Activated T-helper 1 cell treated with anti-CD3 and anti-CD28 coated beads, Interleukin-12 subunit alpha, Interleukin-12 subunit beta, Interleukin-2, Interleukin-4 antibody, amounts not matched to agents 30 ng/mL and 10 ng/mL and 1 ng/mL, durations not matched to agents 14 hours and 24 hours and 36 hours (primary cell): ENCODE data around the gene KRT10. TPM values are rescaled to one million over a fixed set of nuclear protein-coding genes. Genes with fewer than 3 reads are reported as not detected.

Experiments
- DNase-seq: peaks from one replicate; pipeline ENCODE4 v3.0.0; 2021; ENCODE audit warnings: low spot score
- H3K27ac Mint-ChIP-seq: one replicate; pipeline ENCODE4 v1.8.0; 2021; ENCODE audit warnings: mild to moderate bottlenecking, mixed read lengths
- H3K27me3 Mint-ChIP-seq: one replicate; pipeline ENCODE4 v1.8.0; 2022; ENCODE audit warnings: mild to moderate bottlenecking, moderate library complexity, mixed read lengths; ENCODE audit not compliant: insufficient read depth
- H3K36me3 Mint-ChIP-seq: one replicate; pipeline ENCODE4 v1.8.0; 2021; ENCODE audit warnings: low read depth, mixed read lengths
- H3K4me1 Mint-ChIP-seq: one replicate; pipeline ENCODE4 v1.8.0; 2021; ENCODE audit warnings: low read depth, mixed read lengths
- H3K4me3 Mint-ChIP-seq: one replicate; pipeline ENCODE4 v1.8.0; 2021; ENCODE audit warnings: mild to moderate bottlenecking, moderate library complexity, mixed read lengths
- H3K9me3 Mint-ChIP-seq: one replicate; pipeline ENCODE4 v1.8.0; 2021; ENCODE audit warnings: mixed read lengths
- intact Hi-C: fragments of 100-400 bp; cut with micrococcal nuclease; formaldehyde crosslinking; loops from one replicate; pipeline ENCODE4 v1.15.1; 2024
- total RNA-seq: library from RNA; stranded (reverse); gene quantifications from 2 replicates; pipeline ENCODE4 v1.2.3, GENCODE V29; 2022

Gene KRT10
- total RNA-seq, 1 donor from 2014 or later: 28.0 TPM

DNA sequence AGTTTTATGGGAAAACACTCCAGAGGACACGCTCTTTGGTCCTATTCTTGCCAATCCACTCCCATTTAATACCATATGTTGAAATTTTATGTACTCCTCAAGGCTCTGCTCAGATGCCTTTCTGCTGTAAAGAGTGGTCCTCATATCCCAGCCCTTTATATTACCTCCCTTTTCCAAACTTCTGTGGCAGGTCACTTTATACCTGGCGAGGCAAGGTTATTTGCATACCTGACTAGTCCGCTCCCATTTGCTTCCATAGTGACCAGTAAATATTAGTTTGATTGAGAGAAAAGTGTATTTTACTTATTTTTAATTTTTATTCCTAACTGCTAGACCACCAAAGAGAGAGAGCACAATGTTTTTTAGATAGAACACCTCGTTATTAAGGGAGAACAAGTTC lies 27.3 kb upstream of the KRT10 start:
- intact Hi-C loops: no loop called here
- H3K36me3 Mint-ChIP-seq: no peaks in the 10 kb centered on the region
- H3K27me3 Mint-ChIP-seq: peaks cover 37% of the 10 kb centered on the region
- no peaks in the 10 kb centered on the region for H3K4me1 Mint-ChIP-seq
- no peaks in the 10 kb centered on the region for H3K9me3 Mint-ChIP-seq
- no peak overlapping the region for H3K4me3 Mint-ChIP-seq
- no peak overlapping the region for H3K27ac Mint-ChIP-seq
- no peak for DNase-seq

- H3K4me3 Mint-ChIP-seq: no peak overlapping the region
- H3K9me3 Mint-ChIP-seq: no peaks in the 10 kb centered on the region
- H3K27me3 Mint-ChIP-seq: peaks cover 38% of the 10 kb centered on the region
- H3K27ac Mint-ChIP-seq: no peak overlapping the region
- intact Hi-C loops: no loop called here
- no peak for DNase-seq
- no peaks in the 10 kb centered on the region for H3K4me1 Mint-ChIP-seq
- H3K36me3 Mint-ChIP-seq: no peaks in the 10 kb centered on the region
Observed at GRCh38 chr17:40848583-40849235, 26.3 kb upstream of the KRT10 start.

- H3K27me3 Mint-ChIP-seq: peaks cover 24% of the 10 kb centered on the region
- H3K4me1 Mint-ChIP-seq: no peaks in the 10 kb centered on the region
- no peak overlapping the region for H3K4me3 Mint-ChIP-seq
- DNase-seq: no peak
- H3K27ac Mint-ChIP-seq: no peak overlapping the region
- no peaks in the 10 kb centered on the region for H3K36me3 Mint-ChIP-seq
- no peaks in the 10 kb centered on the region for H3K9me3 Mint-ChIP-seq
- intact Hi-C loops: no loop called here
Observed at GRCh38 chr17:40846515-40847144, 24.2 kb upstream of the KRT10 start.

DNA sequence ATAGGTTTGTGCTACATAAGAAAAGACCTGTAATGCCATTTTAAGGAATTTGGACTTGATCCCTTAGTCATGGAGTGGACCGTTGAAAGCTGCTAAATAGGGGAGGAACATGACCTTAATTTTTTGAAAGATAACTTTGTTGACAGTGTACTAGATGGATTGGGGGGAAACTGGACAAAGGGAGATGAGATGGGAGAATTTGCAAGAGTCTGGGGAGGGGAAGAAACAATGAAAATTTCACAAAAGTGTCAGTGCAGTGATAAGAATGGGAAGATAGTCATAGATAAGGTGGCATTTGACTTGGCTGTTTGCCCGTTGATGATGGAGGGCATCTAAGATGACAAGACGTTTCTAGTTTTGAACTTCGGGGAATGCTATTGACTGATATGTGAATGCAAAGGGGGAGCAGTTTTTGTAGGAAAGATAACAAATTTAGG lies 22.3 kb upstream of the KRT10 start:
- Mint-ChIP-seq H3K4me3 (no peak overlapping the region), H3K36me3 (no peaks in the 10 kb centered on the region), H3K27ac (no peak overlapping the region), H3K27me3 (peaks cover 22% of the 10 kb centered on the region), H3K9me3 (no peaks in the 10 kb centered on the region), H3K4me1 (no peaks in the 10 kb centered on the region)
- DNase-seq: no peak
- intact Hi-C loops: no loop called here

- H3K4me1 Mint-ChIP-seq: no peaks in the 10 kb centered on the region
- H3K4me3 Mint-ChIP-seq: no peak overlapping the region
- H3K36me3 Mint-ChIP-seq: no peaks in the 10 kb centered on the region
- intact Hi-C loops: no loop called here
- peaks cover 17% of the 10 kb centered on the region for H3K27me3 Mint-ChIP-seq
- no peak overlapping the region for H3K27ac Mint-ChIP-seq
- DNase-seq: no peak
- H3K9me3 Mint-ChIP-seq: no peaks in the 10 kb centered on the region
Observed at GRCh38 chr17:40843242-40843641, 20.8 kb upstream of the KRT10 start.

DNA sequence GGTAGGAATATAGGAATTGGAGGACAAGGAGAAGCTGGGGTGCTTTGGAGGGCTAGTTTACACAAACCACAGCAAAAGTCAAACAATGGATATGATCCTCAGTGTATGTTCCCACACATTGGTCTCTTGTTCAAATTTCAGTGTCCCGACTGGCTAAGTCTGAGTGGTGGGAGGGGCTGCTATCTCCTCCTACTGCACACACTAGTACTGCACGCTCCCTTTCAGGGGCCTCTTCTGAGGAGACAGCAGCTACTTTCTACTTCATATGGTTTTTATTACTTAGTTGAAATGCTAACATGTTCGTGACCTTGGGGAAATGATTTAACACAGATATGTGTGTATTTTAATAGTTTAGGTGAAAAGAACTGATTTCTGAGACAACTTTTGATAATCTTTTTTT lies 18.8 kb upstream of the KRT10 start:
- no peak for DNase-seq
- Mint-ChIP-seq H3K9me3 (no peaks in the 10 kb centered on the region), H3K36me3 (no peaks in the 10 kb centered on the region), H3K27ac (no peak overlapping the region), H3K4me3 (no peak overlapping the region), H3K4me1 (no peaks in the 10 kb centered on the region), H3K27me3 (peaks cover 14% of the 10 kb centered on the region)
- intact Hi-C loops: no loop called here

DNA sequence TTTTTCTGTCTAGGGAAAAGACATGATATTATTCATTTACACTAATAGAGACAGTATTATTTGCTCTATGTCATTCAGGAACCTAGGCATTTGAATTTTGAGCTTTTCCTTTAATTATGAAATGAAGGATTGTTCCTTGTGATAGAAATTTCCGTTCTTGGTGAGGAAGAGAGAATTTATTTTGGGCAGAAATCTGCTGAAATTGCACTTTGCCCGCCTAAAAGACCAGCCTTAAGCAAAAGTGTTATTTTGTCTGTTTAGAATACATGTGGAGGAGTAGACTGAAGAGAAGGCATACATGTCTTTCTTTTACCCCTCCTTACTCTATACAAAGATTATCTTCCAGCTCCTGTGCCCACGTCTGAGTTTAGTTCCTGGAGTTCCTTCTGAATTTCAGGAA lies 16.8 kb upstream of the KRT10 start:
- DNase-seq: no peak
- intact Hi-C loops: no loop called here
- no peaks in the 10 kb centered on the region for H3K4me1 Mint-ChIP-seq
- H3K27me3 Mint-ChIP-seq: peaks cover 4% of the 10 kb centered on the region
- H3K9me3 Mint-ChIP-seq: no peaks in the 10 kb centered on the region
- H3K4me3 Mint-ChIP-seq: no peak overlapping the region
- no peak overlapping the region for H3K27ac Mint-ChIP-seq
- H3K36me3 Mint-ChIP-seq: no peaks in the 10 kb centered on the region

DNA sequence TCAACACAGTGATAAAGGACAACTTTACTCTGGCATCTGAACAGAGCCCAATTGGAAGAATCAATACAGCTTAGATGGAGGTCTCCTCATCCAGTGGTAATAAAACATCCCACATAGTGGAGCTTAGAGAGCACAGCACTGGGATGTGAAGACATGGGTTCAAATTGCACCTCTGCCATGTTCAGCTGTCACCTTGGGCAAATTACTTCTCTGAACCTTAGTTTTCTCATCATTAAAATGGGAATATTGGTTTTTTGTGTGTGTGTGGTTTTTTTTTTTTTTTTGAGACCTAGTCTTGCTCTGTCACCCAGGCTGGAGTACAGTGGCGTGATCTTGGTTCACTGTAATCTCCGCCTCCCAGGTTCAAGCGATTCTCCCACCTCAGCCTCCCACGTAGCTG lies 13.6 kb upstream of the KRT10 start:
- H3K27me3 Mint-ChIP-seq: peaks cover 4% of the 10 kb centered on the region
- DNase-seq: no peak
- no peaks in the 10 kb centered on the region for H3K4me1 Mint-ChIP-seq
- no peak overlapping the region for H3K4me3 Mint-ChIP-seq
- no peaks in the 10 kb centered on the region for H3K36me3 Mint-ChIP-seq
- no peak overlapping the region for H3K27ac Mint-ChIP-seq
- intact Hi-C loops: no loop called here
- H3K9me3 Mint-ChIP-seq: no peaks in the 10 kb centered on the region

DNA sequence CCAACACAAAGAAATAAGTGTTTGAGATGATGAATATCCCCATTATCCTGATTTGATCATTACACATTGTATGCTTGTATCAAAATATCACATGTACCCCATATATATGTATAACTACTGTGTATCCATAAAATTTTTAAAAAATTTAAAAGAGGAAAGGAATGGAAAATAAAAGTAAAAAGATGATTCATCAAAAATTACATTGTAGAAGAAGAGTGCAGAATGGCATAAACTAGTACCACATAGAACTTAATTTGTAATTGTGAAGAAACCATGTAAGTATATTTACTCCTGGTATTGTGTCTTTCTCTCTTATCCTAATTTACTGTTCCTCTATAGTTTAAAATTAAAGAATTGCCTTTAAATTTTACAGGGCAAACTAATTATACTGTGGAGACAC lies 11.5 kb upstream of the KRT10 start:
- intact Hi-C loops: no loop called here
- Mint-ChIP-seq H3K36me3 (no peaks in the 10 kb centered on the region), H3K4me1 (no peaks in the 10 kb centered on the region), H3K9me3 (no peaks in the 10 kb centered on the region), H3K4me3 (no peak overlapping the region), H3K27me3 (peaks cover 3% of the 10 kb centered on the region), H3K27ac (no peak overlapping the region)
- DNase-seq: no peak

- peaks cover 3% of the 10 kb centered on the region for H3K4me1 Mint-ChIP-seq
- H3K27ac Mint-ChIP-seq: no peak overlapping the region
- H3K36me3 Mint-ChIP-seq: no peaks in the 10 kb centered on the region
- peaks cover 4% of the 10 kb centered on the region for H3K27me3 Mint-ChIP-seq
- no peaks in the 10 kb centered on the region for H3K9me3 Mint-ChIP-seq
- intact Hi-C loops: no loop called here
- no peak overlapping the region for H3K4me3 Mint-ChIP-seq
- no peak for DNase-seq
Observed at GRCh38 chr17:40832840-40833239, 10.4 kb upstream of the KRT10 start.

- H3K9me3 Mint-ChIP-seq: no peaks in the 10 kb centered on the region
- H3K4me3 Mint-ChIP-seq: no peak overlapping the region
- DNase-seq: no peak
- H3K36me3 Mint-ChIP-seq: no peaks in the 10 kb centered on the region
- H3K27me3 Mint-ChIP-seq: peaks cover 5% of the 10 kb centered on the region
- no peak overlapping the region for H3K27ac Mint-ChIP-seq
- intact Hi-C loops: no loop called here
- H3K4me1 Mint-ChIP-seq: peaks cover 8% of the 10 kb centered on the region
Observed at GRCh38 chr17:40830085-40830776, 7.8 kb upstream of the KRT10 start.

GRCh38 chr17:40828454-40829044 lies 6.1 kb upstream of the KRT10 start:
- Mint-ChIP-seq H3K27me3 (peaks cover 5% of the 10 kb centered on the region), H3K4me1 (peaks cover 8% of the 10 kb centered on the region), H3K27ac (no peak overlapping the region), H3K4me3 (no peak overlapping the region), H3K9me3 (no peaks in the 10 kb centered on the region), H3K36me3 (peaks cover 1% of the 10 kb centered on the region)
- intact Hi-C loops: no loop called here
- DNase-seq: no peak

DNA sequence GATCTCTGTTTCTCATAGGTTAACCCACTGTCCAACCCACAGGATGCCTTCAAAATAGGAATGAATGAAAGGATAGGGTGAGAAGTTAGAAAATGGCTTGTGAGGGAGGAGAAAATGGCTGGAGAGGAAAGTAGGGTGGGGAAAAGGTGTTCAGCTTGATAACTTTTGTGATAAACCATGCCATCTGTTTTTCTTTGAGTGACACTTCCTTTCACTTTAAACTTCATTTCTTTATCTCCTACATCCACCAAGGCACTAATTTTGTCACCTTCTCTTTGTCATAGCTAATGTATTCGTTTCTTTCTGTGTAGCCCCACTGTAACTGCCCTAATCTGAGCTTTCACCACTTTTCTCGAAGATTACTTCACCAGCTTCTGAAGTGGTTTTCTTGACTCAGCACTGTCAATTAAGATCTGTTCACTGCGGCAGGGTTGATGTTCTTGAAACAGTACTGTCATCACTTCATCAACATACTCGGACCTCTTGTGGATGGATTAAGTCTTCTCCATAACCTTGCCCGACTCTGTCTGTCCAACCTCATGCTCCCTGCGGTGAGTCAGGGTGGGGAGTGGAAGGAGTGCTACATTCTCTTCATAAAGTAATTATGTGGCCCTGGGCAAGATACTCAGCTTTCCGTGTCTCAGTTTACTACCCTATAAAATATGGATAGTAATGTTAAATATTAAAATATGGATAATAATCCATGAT lies 5.5 kb upstream of the KRT10 start:
- no peak overlapping the region for H3K27ac Mint-ChIP-seq
- H3K27me3 Mint-ChIP-seq: peaks cover 5% of the 10 kb centered on the region
- intact Hi-C loops: no loop called here
- H3K36me3 Mint-ChIP-seq: peaks cover 1% of the 10 kb centered on the region
- H3K4me3 Mint-ChIP-seq: no peak overlapping the region
- DNase-seq: no peak
- H3K9me3 Mint-ChIP-seq: no peaks in the 10 kb centered on the region
- peaks cover 8% of the 10 kb centered on the region for H3K4me1 Mint-ChIP-seq
